HCT116 (cell line): Measurements from ENCODE around the gene ABCC2. TPM values are rescaled to one million over a fixed set of nuclear protein-coding genes. Genes with fewer than 3 reads are reported as not detected.

ENCODE experiments used
- ATAC-seq: fragments of 200-7000 bp; cut with Tn5 transposase; 2 replicates; pipeline ENCODE4 v1.9.1; 2020; ENCODE audit warnings: mild to moderate bottlenecking, moderate library complexity
- BruUV-seq: library from RNA; stranded (reverse); fragments of 400-500 nt; replicated peaks from 2 replicates; lab custom pipeline; 2021; lab: Mats Ljungman, UMichigan
- CTCF ChIA-PET: fragments of 300-600 bp; sonication (Branson Sonifier 250); formaldehyde crosslinking; loops from one replicate; lab custom pipeline; 2021; ENCODE audit warnings: antibody characterized with exemption; lab: Charles Lee
- POLR2A ChIA-PET: fragments of 300-600, 350-600 bp; sonication (Branson Sonifier 250); formaldehyde crosslinking; loops from one replicate; lab custom pipeline; 2021; ENCODE audit warnings: antibody characterized with exemption; lab: Charles Lee
- RAD21 ChIA-PET, 2 experiments: fragments of 300-600 bp; sonication (Branson Sonifier 250); formaldehyde crosslinking; loops; one replicate each; lab custom pipeline; 2023; ENCODE audit warnings: low total read pairs in 2 of 2; ENCODE audit not compliant: uncharacterized antibody in 2 of 2, unreplicated experiment in 2 of 2, low non-redundant PET in 1 of 2; lab: Charles Lee
- DNase-seq: peaks from one replicate; pipeline ENCODE4 v3.0.0-alpha.2; 2010; ENCODE audit warnings: low read depth, low spot score
- H2AFZ ChIP-seq: fragments of 200-600 bp; shearing (Covaris generic), sonication (generic); 2 replicates; pipeline ENCODE4 v1.6.1; 2017; ENCODE audit warnings: low read depth, mixed run types, mixed read lengths, antibody characterized with exemption, low read length; ENCODE audit not compliant: poor library complexity, severe bottlenecking
- H3K27ac ChIP-seq: 2 replicates; pipeline ENCODE4 v1.5.1; 2012; ENCODE audit warnings: low read depth, low read length
- H3K27me3 ChIP-seq: fragments of 200-600 bp; sonication (generic); 2 replicates; pipeline ENCODE4 v1.6.1; 2016; ENCODE audit warnings: mixed run types, low read length, mixed read lengths; ENCODE audit not compliant: insufficient read depth
- H3K36me3 ChIP-seq, 2 experiments: fragments of 200-500 bp in 1 of 2; fragments of 200-600 bp in 1 of 2; sonication (Bioruptor generic) in 1 of 2; sonication (generic) in 1 of 2; 2 replicates each; pipeline versions ENCODE4 v1.5.1 to v1.6.1; 2014 to 2016; ENCODE audit warnings: low read length in 2 of 2, inconsistent platforms in 1 of 2, mixed read lengths in 1 of 2, mixed run types in 1 of 2; ENCODE audit not compliant: insufficient read depth in 2 of 2, control insufficient read depth in 1 of 2
- H3K4me1 ChIP-seq, 2 experiments: fragments of 200-600 bp in 1 of 2; sonication (generic) in 1 of 2; 2 replicates each; pipeline versions ENCODE4 v1.5.1 to v1.6.1; 2012 to 2017; ENCODE audit warnings: low read length in 2 of 2, inconsistent platforms in 1 of 2, mild to moderate bottlenecking in 1 of 2, mixed read lengths in 1 of 2, mixed run types in 1 of 2, moderate library complexity in 1 of 2; ENCODE audit not compliant: insufficient read depth in 2 of 2, control insufficient read depth in 1 of 2
- H3K4me2 ChIP-seq: fragments of 200-600 bp; sonication (generic); 2 replicates; pipeline ENCODE4 v1.6.1; 2017; ENCODE audit warnings: mixed run types, low read length, mixed read lengths
- H3K4me3 ChIP-seq, 2 experiments: fragments of 200-600 bp in 1 of 2; sonication (generic) in 1 of 2; replicated peaks in 1 of 2; 2 replicates each; pipeline ENCODE4 v1.5.1; 2011 to 2016; ENCODE audit warnings: low read length in 2 of 2, control low read depth in 1 of 2, low read depth in 1 of 2, mild to moderate bottlenecking in 1 of 2, mixed read lengths in 1 of 2, mixed run types in 1 of 2
- H3K79me2 ChIP-seq: fragments of 200-600 bp; sonication (generic); 2 replicates; pipeline ENCODE4 v1.6.1; 2017; ENCODE audit warnings: mild to moderate bottlenecking, mixed run types, low read length, moderate library complexity, mixed read lengths; ENCODE audit not compliant: insufficient read depth
- H3K9ac ChIP-seq: fragments of 200-600 bp; sonication (generic); 2 replicates; pipeline ENCODE4 v1.6.1; 2016; ENCODE audit warnings: low read length, mixed read lengths
- H3K9me2 ChIP-seq: fragments of 200-600 bp; sonication (generic), shearing (Covaris generic); 2 replicates; pipeline ENCODE4 v1.6.1; 2017; ENCODE audit warnings: mixed run types, mild to moderate bottlenecking, moderate library complexity; ENCODE audit not compliant: insufficient read depth
- H3K9me3 ChIP-seq, 2 experiments: fragments of 200-500 bp in 1 of 2; fragments of 200-600 bp in 1 of 2; sonication (Bioruptor generic) in 1 of 2; sonication (generic) in 1 of 2; 2 replicates each; pipeline ENCODE4 v1.6.1; 2014 to 2017; ENCODE audit warnings: low read length in 2 of 2, mixed read lengths in 2 of 2, inconsistent platforms in 1 of 2, low read depth in 1 of 2, mild to moderate bottlenecking in 1 of 2, mixed run types in 1 of 2, moderate library complexity in 1 of 2; ENCODE audit not compliant: control insufficient read depth in 1 of 2, insufficient read depth in 1 of 2
- H4K20me1 ChIP-seq: fragments of 200-600 bp; sonication (generic), shearing (Covaris generic); 2 replicates; pipeline ENCODE4 v1.6.1; 2017; ENCODE audit warnings: mixed run types, mild to moderate bottlenecking, moderate library complexity; ENCODE audit not compliant: insufficient read depth
- CEBPB ChIP-seq: IDR thresholded peaks from 2 replicates; pipeline ENCODE4 v1.6.1; 2012; ENCODE audit warnings: low read depth
- ELF1 ChIP-seq: IDR thresholded peaks from 2 replicates; pipeline ENCODE4 v1.6.1; 2012; ENCODE audit warnings: low read depth, borderline replicate concordance
- EZH2 ChIP-seq: fragments of 200-600 bp; sonication (generic); IDR thresholded peaks from 2 replicates; pipeline ENCODE4 v1.6.1; 2017; ENCODE audit warnings: antibody characterized with exemption, mixed run types
- FOSL1 ChIP-seq: IDR thresholded peaks from 2 replicates; pipeline ENCODE4 v1.6.1; 2012; ENCODE audit warnings: low read depth
- JUND ChIP-seq: IDR thresholded peaks from 2 replicates; pipeline ENCODE4 v1.6.1; 2012
- MAX ChIP-seq: IDR thresholded peaks from 2 replicates; pipeline ENCODE4 v1.6.1; 2012
- POLR2AphosphoS5 ChIP-seq: IDR thresholded peaks from 2 replicates; pipeline ENCODE4 v1.6.1; 2011; ENCODE audit warnings: mild to moderate bottlenecking, low read depth, low read length, moderate library complexity
- REST ChIP-seq: IDR thresholded peaks from 2 replicates; pipeline ENCODE4 v1.6.1; 2012; ENCODE audit warnings: low read depth
- SIN3A ChIP-seq: IDR thresholded peaks from 2 replicates; pipeline ENCODE4 v1.6.1; 2012; ENCODE audit warnings: low read depth
- ZBTB33 ChIP-seq: IDR thresholded peaks from 2 replicates; pipeline ENCODE4 v1.6.1; 2011; ENCODE audit warnings: mild to moderate bottlenecking, low read length, moderate library complexity; ENCODE audit not compliant: insufficient replicate concordance; ENCODE audit errors: extremely low read depth
- ZNF274 ChIP-seq: fragments of 200-500 bp; sonication (Bioruptor generic); IDR thresholded peaks from 2 replicates; pipeline ENCODE4 v1.6.1; 2014; ENCODE audit warnings: mild to moderate bottlenecking, low read depth, low read length, inconsistent platforms
- intact Hi-C: fragments of 100-400 bp; cut with micrococcal nuclease; formaldehyde crosslinking; loops from 2 replicates; pipeline ENCODE4 v1.10.0; 2022
- total RNA-seq: library from RNA; stranded (reverse); gene quantifications from one replicate; pipeline ENCODE4 v1.2.1, GENCODE V29; 2021; ENCODE audit not compliant: unreplicated experiment

ABCC2 gene
- total RNA-seq, 1 experiment from 2014 or later: 88.2 TPM

- DNase-seq (no peak), ATAC-seq (no peak)
- BruUV-seq: no TSS peak
- Histone ChIP-seq H3K4me2 (no peak overlapping the region), H3K9ac (no peak overlapping the region), H3K9me3 (no peaks in the 10 kb centered on the region), H3K36me3 (peaks cover 43 to 94% of the 10 kb centered on the region in 2 experiments; a peak in 3 of 4 replicates), H3K4me3 (no peak overlapping the region), H3K27me3 (no peaks in the 10 kb centered on the region), H3K4me1 (no peaks in the 10 kb centered on the region), H3K9me2 (no peaks in the 10 kb centered on the region), H3K27ac (no peak overlapping the region), H2AFZ (no peak overlapping the region), H4K20me1 (no peaks in the 10 kb centered on the region)
- ChIA-PET CTCF (no interaction called here), RAD21 (no interaction called here), POLR2A (no interaction called here)
- intact Hi-C loops: no loop called here
- TF ChIP-seq JUND: no peak
- no peak for TF ChIP-seq REST
- no peak for TF ChIP-seq EZH2
- TF ChIP-seq FOSL1: no peak
- no peak for TF ChIP-seq POLR2AphosphoS5
- TF ChIP-seq MAX: no peak
- TF ChIP-seq ZBTB33: no peak
- TF ChIP-seq CEBPB: no peak
- no peak for TF ChIP-seq ZNF274
- TF ChIP-seq ELF1: no peak
- TF ChIP-seq SIN3A: no peak
- TF ChIP-seq, all 23 proteins: peak for 0
- H3K79me2 ChIP-seq: no peaks in the 10 kb centered on the region
Observed at GRCh38 chr10:99805190-99805589, 22.8 kb downstream of the ABCC2 start.
